ENCODE measurements around the gene SNRPA1.

GRCh38 chr15:101267320-101268104, 27.5 kb downstream of the SNRPA1 start:
- TF ChIP-seq CTCF (IDR thresholded peaks at IDR 0.05; ENCODE audit: insufficient read depth, low read depth, low read length), result no peak
- no peak for TF ChIP-seq EZH2 (IDR thresholded peaks at IDR 0.05; ENCODE audit: insufficient read depth, low read length)

Data from astrocyte (in vitro differentiated cells and primary cell).